Activated CD4-positive, alpha-beta T cell treated with anti-CD3 and anti-CD28 coated beads, Interleukin-2, Interleukin-6, amounts not matched to agents 100 ng/mL and 50 ng/mL, durations not matched to agents 16 hours and 8 hours (primary cell): ENCODE results near the gene VPS37D.
A peak's percentile ranks its signal among the peaks of the same experiment; 100 is the strongest.
"Not testable (repeated sequence)": the region's sequence is repeated elsewhere in the genome, so short reads cannot be mapped to it uniquely, and the experiment has no call there.

Experiments
- DNase-seq: peaks from one replicate; pipeline ENCODE4 v3.0.0-alpha.2; 2020

VPS37D gene

DNA sequence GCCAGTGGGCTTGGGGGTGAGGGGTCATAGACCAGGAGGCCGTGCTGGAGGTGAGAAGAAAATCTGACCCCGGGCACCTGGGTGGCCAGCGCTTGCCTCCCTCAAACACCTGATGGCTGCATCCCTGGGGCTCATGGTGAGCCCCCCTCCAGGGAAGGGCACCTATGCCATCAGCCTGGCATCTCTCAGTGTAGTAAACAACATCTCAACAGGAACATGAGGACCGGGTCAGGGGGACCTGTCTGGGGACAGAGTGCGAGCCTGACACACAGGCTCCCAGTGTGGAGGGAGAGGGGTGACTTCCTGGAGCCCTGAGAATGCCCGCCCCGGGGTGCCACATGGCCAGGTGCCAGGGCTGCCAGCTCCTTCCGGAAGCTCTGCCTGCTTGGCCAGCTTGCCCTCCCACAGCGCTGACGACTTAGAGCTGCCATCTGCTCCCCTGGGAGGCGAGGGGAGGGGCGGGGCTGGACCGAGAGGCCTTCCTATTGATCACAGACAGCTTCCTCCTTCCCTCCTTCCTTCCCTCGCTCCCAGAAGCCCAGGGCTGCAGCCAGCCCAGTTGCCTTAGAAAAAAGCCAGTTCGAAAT, 39.5 kb downstream of the VPS37D start:
- DNase-seq: peak; percentile 35

DNA sequence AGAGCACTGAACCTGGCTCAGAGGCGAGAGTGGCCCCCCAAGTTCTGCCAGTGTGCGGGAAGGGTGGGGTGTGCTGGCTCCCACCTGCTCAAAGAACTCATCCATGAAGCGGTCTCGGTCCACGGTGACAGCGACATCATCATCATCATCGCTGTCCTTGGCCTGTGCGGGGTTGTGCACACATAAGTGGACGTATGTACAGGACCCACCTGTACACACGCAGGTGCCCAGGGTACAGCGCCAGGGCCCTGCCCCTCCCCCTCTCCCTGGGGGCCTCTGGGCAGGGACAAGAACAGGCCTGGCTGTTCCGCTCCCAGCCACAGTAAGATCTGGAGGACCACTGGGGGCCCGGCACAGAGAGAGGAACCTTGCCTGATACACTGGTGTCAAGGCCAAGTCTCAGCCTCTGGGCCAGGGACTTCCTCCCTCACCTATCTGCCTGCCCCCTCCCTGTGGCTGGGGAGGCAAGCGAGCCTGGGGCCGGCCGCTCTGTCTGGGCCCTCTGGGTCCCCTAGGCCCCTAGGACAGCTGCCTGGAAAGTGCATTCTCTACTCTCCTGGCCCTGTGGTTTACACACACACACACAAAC, 41.4 kb downstream of the VPS37D start:
- DNase-seq: no peak

DNA sequence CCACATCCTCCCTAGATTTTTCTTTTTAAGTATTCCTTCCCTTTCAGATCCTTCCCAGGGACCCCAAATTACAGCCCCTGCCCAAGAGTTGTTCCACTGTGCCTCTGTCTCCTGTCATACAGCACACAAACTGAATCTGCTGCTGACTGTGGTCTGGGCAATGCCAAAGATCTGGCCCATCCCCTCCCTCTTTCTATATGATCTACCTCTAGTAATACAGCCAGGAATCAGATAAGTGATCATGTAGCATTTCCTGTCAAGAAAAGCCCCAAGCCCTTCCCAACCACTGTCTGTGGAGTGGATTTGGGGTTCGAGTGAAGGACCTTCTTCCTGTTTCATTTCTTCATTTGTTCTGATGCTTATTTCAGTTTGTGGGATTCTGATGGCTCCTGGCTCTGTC, 45.1 kb downstream of the VPS37D start:
- DNase-seq: no peak

DNA sequence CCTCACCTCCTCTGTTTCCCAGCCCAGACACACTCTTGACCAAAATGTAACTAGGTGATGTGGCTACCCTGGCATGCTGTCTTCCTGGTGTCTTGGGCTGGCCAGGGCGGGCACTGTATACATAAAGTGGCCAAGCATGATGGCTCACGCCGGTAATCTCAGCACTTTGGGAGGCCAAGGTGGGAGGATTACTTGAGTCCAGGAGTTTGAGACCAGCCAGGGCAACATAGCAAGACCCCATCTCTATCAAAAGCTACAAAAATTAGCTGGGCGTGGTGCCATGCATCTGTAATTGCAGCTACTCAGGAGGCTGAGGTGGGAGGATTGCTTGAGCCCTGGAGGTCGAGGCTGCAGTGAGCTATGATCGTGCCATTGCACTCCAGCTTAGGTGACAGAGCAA, 45.7 kb downstream of the VPS37D start:
- not testable (repeated sequence) for DNase-seq

DNA sequence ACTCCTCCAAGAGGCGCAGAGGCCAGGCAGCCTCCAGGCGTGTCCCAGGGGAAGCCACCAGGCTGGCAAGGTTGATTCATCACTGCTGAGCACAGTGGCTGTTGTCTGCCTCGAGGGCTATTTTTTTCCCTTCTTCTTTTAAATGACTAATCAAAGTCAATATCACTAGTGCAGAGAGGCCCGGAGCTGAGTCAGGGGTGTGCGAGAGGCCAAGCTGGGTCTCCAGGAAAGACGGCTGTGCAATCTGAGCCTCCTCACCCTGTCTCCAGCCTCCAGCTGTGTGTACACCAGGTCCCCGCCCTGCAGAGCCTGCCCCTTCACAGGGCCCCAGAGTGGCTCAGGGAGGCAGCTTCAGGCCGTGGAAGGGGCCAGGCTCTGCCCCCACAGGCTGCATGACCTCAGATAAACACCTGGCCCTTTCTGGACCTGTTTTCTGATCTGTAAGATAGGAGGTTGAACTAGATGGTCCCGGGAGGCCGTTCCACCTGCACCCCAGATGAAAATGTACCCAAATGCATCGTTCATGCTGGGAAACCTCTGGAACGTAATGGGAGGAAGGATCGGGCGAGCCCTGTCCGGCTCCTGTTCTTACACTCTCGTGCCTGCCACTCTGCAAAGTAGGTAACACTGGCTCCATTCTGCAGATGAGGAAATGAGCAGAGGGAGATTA, 48.2 kb downstream of the VPS37D start:
- peak; percentile 82 for DNase-seq

DNA sequence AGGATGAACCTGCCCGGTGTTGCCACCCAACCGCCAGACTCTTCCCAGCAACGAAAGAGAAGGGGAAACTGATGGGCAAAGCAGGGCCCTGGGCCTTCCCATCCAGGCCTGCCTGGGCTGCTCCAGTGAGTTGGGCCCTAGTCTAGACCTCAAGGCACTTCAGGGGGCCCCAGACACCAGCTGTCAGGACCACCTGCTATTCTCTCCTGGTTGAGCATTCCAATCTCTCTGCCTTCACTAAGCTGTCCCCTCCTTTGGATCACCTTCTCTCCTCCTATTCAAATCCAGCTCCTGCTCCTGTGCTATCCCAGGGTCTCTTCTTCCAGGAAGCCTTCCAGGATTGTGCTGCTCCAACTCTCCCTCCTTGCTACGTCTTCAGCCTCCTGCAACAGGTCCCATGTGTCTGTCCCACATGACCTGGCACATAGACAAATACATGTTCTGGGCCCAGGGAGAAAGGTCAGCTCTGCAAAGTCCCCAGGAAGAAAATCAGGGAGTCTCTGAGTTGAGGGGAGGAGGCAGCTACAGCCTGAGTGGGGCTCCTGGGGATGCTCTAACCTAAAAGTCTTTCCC, 48.8 kb downstream of the VPS37D start:
- no peak for DNase-seq

DNA sequence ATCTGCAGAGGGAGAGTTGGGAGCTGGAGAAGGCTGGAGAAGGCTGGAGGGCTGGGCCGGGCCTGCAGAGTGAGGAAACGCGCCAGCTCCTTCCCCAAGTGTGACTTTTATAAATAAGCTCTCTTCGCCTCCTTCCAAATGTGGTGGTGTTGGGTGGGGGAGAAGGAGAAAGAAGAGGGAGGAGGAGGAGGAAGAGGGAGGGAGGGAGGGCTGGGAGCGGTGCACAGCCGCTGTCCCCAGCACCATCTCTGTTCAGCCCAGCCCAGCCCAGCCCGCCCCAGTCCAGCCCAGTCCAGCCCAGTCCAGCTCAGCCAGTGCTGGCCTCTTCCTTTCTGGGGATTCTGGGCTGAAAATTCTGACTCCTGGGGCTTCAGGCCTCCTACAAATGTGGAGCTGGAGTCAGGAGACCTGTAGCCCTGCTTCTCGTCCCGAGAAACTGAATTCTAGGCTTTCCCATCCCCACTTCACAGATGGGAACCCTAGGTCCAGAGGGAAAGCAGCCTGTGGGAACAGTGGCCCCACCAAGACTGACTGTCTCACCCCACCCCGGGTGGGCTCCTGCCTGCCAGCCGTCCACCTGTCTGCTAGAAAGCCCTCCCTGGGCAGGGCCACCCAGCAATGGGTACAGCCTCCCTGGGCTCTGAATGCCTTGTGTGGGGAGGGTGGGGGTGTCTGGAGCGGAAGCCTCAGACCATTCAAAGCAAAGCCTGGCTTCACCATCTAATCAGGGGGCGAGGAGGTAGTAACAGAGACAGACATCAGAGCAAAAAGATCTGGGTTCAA, 49.6 kb downstream of the VPS37D start:
- no peak for DNase-seq

DNA sequence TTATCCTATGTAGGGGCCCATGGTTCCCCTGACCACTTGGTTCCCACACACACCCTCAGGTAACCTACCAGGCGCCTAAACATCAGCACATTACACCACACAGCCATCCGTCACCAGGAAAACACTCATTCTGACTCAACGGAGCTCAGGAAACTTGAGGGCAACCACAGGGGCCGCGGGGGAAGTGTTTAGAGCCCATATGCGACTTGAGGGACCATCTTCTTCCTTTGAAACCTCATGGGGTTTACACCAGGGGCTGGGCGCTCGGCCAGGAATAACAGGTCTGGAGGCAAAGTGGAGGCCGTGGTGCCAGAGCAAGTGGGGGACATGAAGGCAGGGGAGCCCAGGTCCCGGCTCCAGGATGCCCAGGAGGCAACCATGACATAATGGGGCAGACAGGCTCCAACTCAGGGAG, 50.4 kb downstream of the VPS37D start:
- peak; percentile 87 for DNase-seq

DNA sequence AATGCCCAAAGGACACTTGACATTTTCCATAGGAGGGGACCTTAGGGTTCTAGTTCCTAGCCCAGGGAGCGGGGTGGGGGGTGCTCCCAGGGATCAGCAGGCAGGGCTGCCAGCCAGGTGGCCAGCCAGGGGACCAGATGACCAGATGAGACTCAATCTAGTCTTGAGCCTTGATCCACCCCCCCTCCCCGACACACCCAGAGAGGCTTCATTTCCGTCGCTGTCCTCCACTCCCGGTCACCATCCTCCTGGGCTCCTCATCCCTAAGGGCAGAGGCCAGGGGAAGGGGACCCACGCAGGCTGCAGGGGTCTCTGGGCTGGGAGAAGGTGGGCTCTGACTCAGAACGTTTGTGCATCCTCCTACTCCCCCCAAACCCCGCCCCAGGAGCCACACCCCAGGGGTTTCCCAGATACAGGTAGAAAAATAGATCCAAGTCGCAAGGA, 50.8 kb downstream of the VPS37D start:
- peak; percentile 17 for DNase-seq

DNA sequence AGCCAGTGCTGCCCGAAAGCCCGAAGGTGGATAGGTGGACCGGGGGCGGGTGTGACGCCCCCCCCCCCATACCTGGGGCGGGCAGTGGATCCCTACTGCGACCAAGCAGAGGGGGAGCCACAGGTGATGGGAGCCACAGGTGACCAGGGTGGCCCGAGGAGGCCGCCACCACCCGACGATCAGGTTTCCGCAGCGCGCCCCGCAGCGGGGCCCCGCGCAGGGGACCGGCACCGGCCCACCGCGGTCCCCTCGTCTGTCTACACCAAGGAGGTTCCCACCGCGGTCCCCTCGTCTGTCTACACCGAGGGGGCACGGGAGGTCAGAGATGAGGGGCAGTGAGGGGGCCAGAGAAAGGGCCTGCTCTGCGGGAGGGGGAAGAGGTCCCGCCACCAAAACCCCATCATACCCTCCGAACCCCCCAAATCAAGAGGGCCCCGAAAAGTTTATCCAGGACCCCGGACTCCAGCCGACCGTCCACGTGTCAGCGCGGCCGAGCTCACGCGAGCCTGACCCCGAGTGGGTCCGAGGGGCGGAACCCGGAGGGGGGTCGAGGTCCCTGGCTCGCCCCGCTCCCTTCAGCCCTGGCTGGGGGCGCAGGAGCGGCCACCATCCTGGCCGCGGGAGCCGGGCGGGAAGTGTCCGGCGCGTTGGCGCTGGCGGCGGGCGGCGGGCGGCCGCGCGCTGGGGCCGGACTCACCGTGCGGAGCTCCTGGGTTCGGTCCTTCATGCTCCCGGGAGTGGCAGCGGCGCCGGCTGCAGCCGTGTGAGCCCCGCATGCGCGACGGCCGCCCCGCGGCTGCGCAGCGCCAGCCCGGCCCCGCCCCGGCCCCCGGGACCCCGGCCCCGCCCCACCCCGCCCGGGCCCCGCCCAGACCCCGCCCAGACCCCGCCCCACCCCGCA, 51.5 kb downstream of the VPS37D start, which contains the start of gene STX1A:
Gene STX1A (minus strand): TSS at position 765 of the 901 bp plus-strand sequence. CDS start 38 bp downstream, at position 727.
- peak; percentile 80 for DNase-seq

DNA sequence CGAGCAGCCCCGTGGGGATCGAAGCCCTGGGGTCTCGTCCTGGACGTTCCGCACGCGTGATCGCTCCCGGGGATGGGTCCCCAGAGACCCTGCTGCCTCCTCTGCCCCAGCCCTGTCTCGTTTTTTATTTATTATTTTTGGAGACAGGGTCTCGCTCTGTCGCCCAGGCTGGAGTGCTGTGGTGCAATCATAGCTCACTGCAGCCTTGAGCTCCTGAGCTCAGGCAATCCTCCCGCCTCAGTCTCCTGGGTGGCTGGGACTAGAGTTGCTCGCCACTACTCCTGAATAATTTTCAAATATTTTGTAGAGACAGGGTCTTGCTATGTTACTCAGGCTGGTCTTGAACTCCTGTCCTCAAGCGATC, 52.2 kb downstream of the VPS37D start:
- DNase-seq: no peak

DNA sequence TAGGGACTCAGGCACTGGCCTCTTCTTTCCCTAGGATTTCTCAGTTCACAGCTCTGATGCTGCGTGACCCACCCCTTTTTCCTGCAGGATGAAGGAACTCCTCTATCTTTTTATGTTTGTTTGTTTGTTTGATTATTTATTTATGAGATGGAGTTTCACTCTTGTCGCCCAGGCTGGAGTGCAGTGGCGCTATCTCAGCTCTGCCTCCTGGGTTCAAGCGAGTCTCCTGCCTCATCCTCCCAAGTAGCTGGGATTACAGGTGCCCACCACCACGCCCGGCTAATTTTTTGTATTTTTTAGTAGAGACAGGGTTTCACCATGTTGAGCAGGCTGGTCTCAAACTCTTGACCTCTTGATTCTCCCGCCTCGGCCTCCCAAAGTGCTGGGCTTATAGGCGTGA, 52.8 kb downstream of the VPS37D start:
- not testable (repeated sequence) for DNase-seq

DNA sequence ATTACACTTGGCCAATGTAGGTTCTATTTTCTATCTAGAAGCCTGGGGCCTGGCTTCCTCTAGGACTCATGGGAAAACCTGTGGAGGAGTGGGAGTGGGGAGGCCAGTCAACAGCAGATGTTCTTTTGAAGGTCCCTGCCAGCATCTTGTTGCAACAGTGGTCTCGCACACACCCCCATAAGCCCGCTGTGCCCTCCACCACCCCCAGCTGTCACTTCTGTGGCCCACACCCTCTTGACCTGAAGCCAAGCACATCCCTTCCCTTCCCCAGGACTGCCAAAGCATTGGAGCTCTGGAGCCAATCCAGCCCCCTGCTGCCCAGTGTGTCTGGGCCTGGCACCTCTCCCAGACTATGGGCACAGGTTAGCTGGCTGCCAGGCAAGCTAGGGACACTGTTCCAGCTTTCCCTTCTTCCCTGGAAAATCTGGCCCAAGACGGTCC, 53.8 kb downstream of the VPS37D start:
- DNase-seq: no peak
